Measurements from ENCODE around the gene C1orf116. TPM values are rescaled to one million over a fixed set of nuclear protein-coding genes. Genes with fewer than 3 reads are reported as not detected.

C1orf116 gene
- total RNA-seq, 1 donor from 2014 or later = 0.04 TPM

- no peaks in the 10 kb centered on the region for H4K20me1 ChIP-seq (ENCODE audit: low read depth)
- no peaks in the 10 kb centered on the region for H3K36me3 ChIP-seq
- no peak overlapping the region for H3K4me2 ChIP-seq
- peaks cover 8% of the 10 kb centered on the region for H3K4me1 ChIP-seq
- H3K79me2 ChIP-seq (ENCODE audit: low read depth) = no peaks in the 10 kb centered on the region
- no peaks in the 10 kb centered on the region for H3F3A ChIP-seq (ENCODE audit: low read depth)
- no peaks in the 10 kb centered on the region for H3K9me3 Mint-ChIP-seq
- no peak overlapping the region for H3K4me3 Mint-ChIP-seq
- H3K27me3 Mint-ChIP-seq (ENCODE audit: insufficient read depth, low read depth) = peaks cover 6% of the 10 kb centered on the region
- DNase-seq (ENCODE audit: low spot score) = no peak
- no peak overlapping the region for H3K27ac ChIP-seq
- H3K27ac Mint-ChIP-seq = no peak overlapping the region
- H3K4me3 ChIP-seq = no peak overlapping the region
- peaks cover 16% of the 10 kb centered on the region for H3K4me1 Mint-ChIP-seq
- H2AFZ ChIP-seq (replicated peaks) = no peak overlapping the region
- no peak for TF ChIP-seq EZH2phosphoT487 (IDR thresholded peaks at IDR 0.05)
- no peak for TF ChIP-seq EZH2 (IDR thresholded peaks at IDR 0.05)
- TF ChIP-seq, protein P1, sequence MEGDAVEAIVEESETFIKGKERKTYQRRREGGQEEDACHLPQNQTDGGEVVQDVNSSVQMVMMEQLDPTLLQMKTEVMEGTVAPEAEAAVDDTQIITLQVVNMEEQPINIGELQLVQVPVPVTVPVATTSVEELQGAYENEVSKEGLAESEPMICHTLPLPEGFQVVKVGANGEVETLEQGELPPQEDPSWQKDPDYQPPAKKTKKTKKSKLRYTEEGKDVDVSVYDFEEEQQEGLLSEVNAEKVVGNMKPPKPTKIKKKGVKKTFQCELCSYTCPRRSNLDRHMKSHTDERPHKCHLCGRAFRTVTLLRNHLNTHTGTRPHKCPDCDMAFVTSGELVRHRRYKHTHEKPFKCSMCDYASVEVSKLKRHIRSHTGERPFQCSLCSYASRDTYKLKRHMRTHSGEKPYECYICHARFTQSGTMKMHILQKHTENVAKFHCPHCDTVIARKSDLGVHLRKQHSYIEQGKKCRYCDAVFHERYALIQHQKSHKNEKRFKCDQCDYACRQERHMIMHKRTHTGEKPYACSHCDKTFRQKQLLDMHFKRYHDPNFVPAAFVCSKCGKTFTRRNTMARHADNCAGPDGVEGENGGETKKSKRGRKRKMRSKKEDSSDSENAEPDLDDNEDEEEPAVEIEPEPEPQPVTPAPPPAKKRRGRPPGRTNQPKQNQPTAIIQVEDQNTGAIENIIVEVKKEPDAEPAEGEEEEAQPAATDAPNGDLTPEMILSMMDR (IDR thresholded peaks at IDR 0.05) = no peak
- no peaks in the 10 kb centered on the region for H3K27me3 ChIP-seq
- H3K9me3 ChIP-seq (ENCODE audit: low read depth) = no peaks in the 10 kb centered on the region
- no peaks in the 10 kb centered on the region for H3K36me3 Mint-ChIP-seq
- H3K9ac ChIP-seq = no peak overlapping the region
These were observed 5.3 kb downstream of the C1orf116 start for GRCh38 chr1:207027206-207027777.

DNA sequence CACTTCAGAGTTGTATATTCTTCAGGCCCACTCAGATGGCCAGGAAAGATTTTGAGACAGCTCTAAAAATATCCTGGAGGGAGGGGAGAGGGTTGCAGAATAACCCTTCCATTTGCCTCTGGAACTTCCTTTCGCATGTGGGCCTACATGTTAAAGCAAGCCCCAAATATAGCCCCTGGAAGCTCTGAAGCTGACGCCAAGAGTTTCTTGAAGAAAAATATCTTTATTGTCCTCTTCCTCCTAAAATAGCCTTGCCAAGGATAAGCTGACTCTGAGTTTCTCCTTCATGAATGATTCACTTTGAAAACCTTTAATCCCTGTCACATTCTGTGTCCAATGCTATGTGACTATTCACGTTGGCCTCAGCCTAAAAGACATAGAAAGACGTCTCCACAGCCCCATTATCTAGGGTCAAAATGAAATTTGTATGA, 6.4 kb downstream of the C1orf116 start:
- Histone ChIP-seq H3K9ac (no peak overlapping the region), H3K9me3 (ENCODE audit: low read depth) (no peaks in the 10 kb centered on the region), H3K27me3 (no peaks in the 10 kb centered on the region), H3K36me3 (no peaks in the 10 kb centered on the region), H4K20me1 (ENCODE audit: low read depth) (no peaks in the 10 kb centered on the region), H3K27ac (no peak overlapping the region), H3F3A (ENCODE audit: low read depth) (no peaks in the 10 kb centered on the region), H3K79me2 (ENCODE audit: low read depth) (no peaks in the 10 kb centered on the region), H3K4me3 (no peak overlapping the region), H2AFZ (replicated peaks) (no peak overlapping the region), H3K4me2 (no peak overlapping the region), H3K4me1 (peaks cover 7% of the 10 kb centered on the region)
- no peak overlapping the region for H3K27ac Mint-ChIP-seq
- H3K4me3 Mint-ChIP-seq = no peak overlapping the region
- no peaks in the 10 kb centered on the region for H3K9me3 Mint-ChIP-seq
- no peaks in the 10 kb centered on the region for H3K36me3 Mint-ChIP-seq
- peaks cover 16% of the 10 kb centered on the region for H3K4me1 Mint-ChIP-seq
- DNase-seq (ENCODE audit: low spot score) = no peak
- TF ChIP-seq, protein P1 (IDR thresholded peaks at IDR 0.05) = no peak
- TF ChIP-seq EZH2phosphoT487 (IDR thresholded peaks at IDR 0.05) (no peak), EZH2 (IDR thresholded peaks at IDR 0.05) (no peak)
- peaks cover under 1% of the 10 kb centered on the region for H3K27me3 Mint-ChIP-seq (ENCODE audit: insufficient read depth, low read depth)

GRCh38 chr1:207025146-207025880, 7.2 kb downstream of the C1orf116 start:
- peaks cover 7% of the 10 kb centered on the region for H3K4me1 ChIP-seq
- H3F3A ChIP-seq (ENCODE audit: low read depth) = no peaks in the 10 kb centered on the region
- no peak overlapping the region for H3K4me3 ChIP-seq
- Mint-ChIP-seq H3K27ac (no peak overlapping the region), H3K9me3 (no peaks in the 10 kb centered on the region), H3K27me3 (ENCODE audit: insufficient read depth, low read depth) (peaks cover 4% of the 10 kb centered on the region), H3K4me1 (peaks cover 16% of the 10 kb centered on the region), H3K36me3 (no peaks in the 10 kb centered on the region), H3K4me3 (no peak overlapping the region)
- DNase-seq (ENCODE audit: low spot score) = peak; percentile 22
- peak overlapping the region; percentile 66 for H2AFZ ChIP-seq (replicated peaks)
- peak overlapping the region; percentile 54 for H3K4me2 ChIP-seq
- no peaks in the 10 kb centered on the region for H3K9me3 ChIP-seq (ENCODE audit: low read depth)
- H3K79me2 ChIP-seq (ENCODE audit: low read depth) = no peaks in the 10 kb centered on the region
- H4K20me1 ChIP-seq (ENCODE audit: low read depth) = no peaks in the 10 kb centered on the region
- no peaks in the 10 kb centered on the region for H3K27me3 ChIP-seq
- H3K27ac ChIP-seq = no peak overlapping the region
- no peaks in the 10 kb centered on the region for H3K36me3 ChIP-seq
- H3K9ac ChIP-seq = no peak overlapping the region
- no peak for TF ChIP-seq EZH2 (IDR thresholded peaks at IDR 0.05)
- TF ChIP-seq EZH2phosphoT487 (IDR thresholded peaks at IDR 0.05) = no peak
- TF ChIP-seq, protein P1 (IDR thresholded peaks at IDR 0.05) = no peak

All from neural progenitor cell (in vitro differentiated cells).